H1 (cell line): ENCODE data around the gene NMNAT3. TPM values are rescaled to one million over a fixed set of nuclear protein-coding genes. Genes with fewer than 3 reads are reported as not detected.

ENCODE experiments used
- CTCF ChIA-PET: fragments of 300-600 bp; sonication (Branson Sonifier 250); formaldehyde crosslinking; loops from one replicate; lab custom pipeline; 2021; ENCODE audit not compliant: partially characterized antibody; lab: Charles Lee
- POLR2A ChIA-PET: fragments of 300-600 bp; sonication (Branson Sonifier 250); formaldehyde crosslinking; loops from one replicate; lab custom pipeline; 2021; ENCODE audit warnings: inconsistent platforms; ENCODE audit not compliant: partially characterized antibody; lab: Charles Lee
- DNase-seq, 2 experiments: peaks; one replicate each; pipeline versions ENCODE4 v3.0.0 to v3.0.0-alpha.2; 2010 to 2022; ENCODE audit warnings: low spot score in 2 of 2, low read depth in 1 of 2, mixed read lengths in 1 of 2
- FAIRE-seq: peaks from 2 replicates; lab custom pipeline; 2011; peaks lifted over from hg19 to GRCh38; lab: Jason Lieb, UNC
- H2AFZ ChIP-seq: 2 replicates; pipeline ENCODE4 v1.8.1; 2012; ENCODE audit warnings: low read length, inconsistent platforms
- H2AK5ac ChIP-seq: 2 replicates; pipeline ENCODE4 v1.6.1; 2013; ENCODE audit warnings: low read depth, low read length
- H2BK120ac ChIP-seq: replicated peaks from 2 replicates; pipeline ENCODE3; 2013; ENCODE audit warnings: low read depth, low read length, inconsistent platforms
- H2BK12ac ChIP-seq: 2 replicates; pipeline ENCODE4 v1.6.1; 2013; ENCODE audit warnings: low read depth, low read length
- H2BK15ac ChIP-seq: 2 replicates; pipeline ENCODE4 v1.6.1; 2013; ENCODE audit warnings: low read length
- H2BK20ac ChIP-seq: 2 replicates; pipeline ENCODE4 v1.6.1; 2013; ENCODE audit warnings: low read length
- H2BK5ac ChIP-seq: 2 replicates; pipeline ENCODE4 v1.6.1; 2013; ENCODE audit warnings: low read depth, low read length
- H3K14ac ChIP-seq: 2 replicates; pipeline ENCODE4 v1.6.1; 2013; ENCODE audit warnings: inconsistent platforms; ENCODE audit not compliant: insufficient read length
- H3K18ac ChIP-seq: 2 replicates; pipeline ENCODE4 v1.6.1; 2013; ENCODE audit warnings: low read length; ENCODE audit errors: extremely low read depth
- H3K23ac ChIP-seq: 2 replicates; pipeline ENCODE4 v1.6.1; 2013; ENCODE audit warnings: inconsistent platforms; ENCODE audit not compliant: insufficient read length
- H3K23me2 ChIP-seq: 2 replicates; pipeline ENCODE4 v1.6.1; 2013; ENCODE audit warnings: low read depth, low read length
- H3K27ac ChIP-seq: 2 replicates; pipeline ENCODE4 v1.6.1; 2011; ENCODE audit warnings: low read depth, low read length, inconsistent platforms
- H3K27me3 ChIP-seq, 4 experiments: replicated peaks in 1 of 4; 1 replicate in 1 of 4; 2 replicates in 3 of 4; pipeline versions ENCODE4 v1.6.1 to v1.8.1; 2011 to 2013; ENCODE audit warnings: low read length in 3 of 4, mild to moderate bottlenecking in 3 of 4, inconsistent platforms in 2 of 4, mixed read lengths in 2 of 4, moderate library complexity in 1 of 4; ENCODE audit not compliant: control insufficient read depth in 3 of 4, insufficient read depth in 3 of 4; ENCODE audit errors: extremely low read depth in 1 of 4
- H3K36me3 ChIP-seq, 4 experiments: 2 replicates each; pipeline versions ENCODE4 v1.6.1 to v1.8.1; 2011 to 2013; ENCODE audit warnings: mild to moderate bottlenecking in 4 of 4, low read length in 3 of 4, moderate library complexity in 2 of 4, control low read depth in 1 of 4, inconsistent platforms in 1 of 4; ENCODE audit not compliant: insufficient read depth in 4 of 4, control insufficient read depth in 2 of 4
- H3K4ac ChIP-seq: replicated peaks from 2 replicates; pipeline ENCODE3; 2013; ENCODE audit warnings: low read length, low read depth, mixed read lengths, inconsistent platforms; ENCODE audit not compliant: insufficient read length
- H3K4me1 ChIP-seq, 4 experiments: replicated peaks in 1 of 4; 1 replicate in 1 of 4; 2 replicates in 3 of 4; pipeline versions ENCODE4 v1.6.1 to v1.8.1; 2011 to 2013; ENCODE audit warnings: low read length in 3 of 4, inconsistent platforms in 2 of 4, mixed read lengths in 1 of 4; ENCODE audit not compliant: insufficient read depth in 4 of 4, control insufficient read depth in 3 of 4
- H3K4me2 ChIP-seq, 2 experiments: 2 replicates each; pipeline versions ENCODE4 v1.6.1 to v1.8.1; 2011 to 2013; ENCODE audit warnings: low read depth in 2 of 2, low read length in 2 of 2, control low read depth in 1 of 2, inconsistent platforms in 1 of 2, mild to moderate bottlenecking in 1 of 2; ENCODE audit not compliant: insufficient read depth in 1 of 2
- H3K4me3 ChIP-seq, 4 experiments: fragments of 200-600, 300-600 bp in 1 of 4; sonication (generic), shearing (Covaris generic), sonication (Bioruptor Twin) in 1 of 4; 2 replicates each; pipeline versions ENCODE4 v1.5.1 to v1.8.1; 2011 to 2016; ENCODE audit warnings: low read length in 4 of 4, low read depth in 3 of 4, control low read depth in 2 of 4, inconsistent platforms in 2 of 4, mild to moderate bottlenecking in 2 of 4, mixed read lengths in 1 of 4, moderate library complexity in 1 of 4; ENCODE audit not compliant: insufficient read depth in 2 of 4; ENCODE audit errors: extremely low read depth in 1 of 4
- H3K56ac ChIP-seq: replicated peaks from 2 replicates; pipeline ENCODE3; 2013; ENCODE audit warnings: low read depth, mild to moderate bottlenecking, mixed read lengths, low read length, inconsistent platforms; ENCODE audit not compliant: insufficient read length
- H3K79me1 ChIP-seq: 2 replicates; pipeline ENCODE4 v1.6.1; 2013; ENCODE audit warnings: low read depth, low read length, control low read depth
- H3K79me2 ChIP-seq, 2 experiments: 2 replicates each; pipeline versions ENCODE4 v1.6.1 to v1.8.1; 2012 to 2013; ENCODE audit warnings: low read length in 2 of 2, mild to moderate bottlenecking in 2 of 2, inconsistent platforms in 1 of 2; ENCODE audit not compliant: insufficient read depth in 2 of 2, control insufficient read depth in 1 of 2
- H3K9ac ChIP-seq, 4 experiments: replicated peaks in 1 of 4; 1 replicate in 1 of 4; 2 replicates in 3 of 4; pipeline versions ENCODE4 v1.6.1 to v1.8.1; 2011 to 2013; ENCODE audit warnings: low read depth in 3 of 4, low read length in 3 of 4, control low read depth in 2 of 4, mild to moderate bottlenecking in 2 of 4, moderate library complexity in 2 of 4, inconsistent platforms in 1 of 4; ENCODE audit errors: extremely low read depth in 1 of 4
- H3K9me3 ChIP-seq, 2 experiments: 2 replicates each; pipeline versions ENCODE4 v1.6.1 to v1.8.1; 2012 to 2013; ENCODE audit warnings: mild to moderate bottlenecking in 2 of 2, moderate library complexity in 2 of 2, control low read depth in 1 of 2, inconsistent platforms in 1 of 2, low read depth in 1 of 2, low read length in 1 of 2, mixed read lengths in 1 of 2; ENCODE audit not compliant: insufficient read depth in 2 of 2
- H4K20me1 ChIP-seq, 2 experiments: replicated peaks in 1 of 2; 2 replicates each; pipeline versions ENCODE3 to v1.8.1; 2011 to 2013; ENCODE audit warnings: inconsistent platforms in 2 of 2, low read length in 2 of 2, mild to moderate bottlenecking in 1 of 2; ENCODE audit not compliant: insufficient read depth in 2 of 2, control insufficient read depth in 1 of 2
- H4K5ac ChIP-seq: 2 replicates; pipeline ENCODE4 v1.6.1; 2013; ENCODE audit warnings: low read length, low read depth, mixed read lengths, inconsistent platforms; ENCODE audit not compliant: insufficient read length
- H4K8ac ChIP-seq: 2 replicates; pipeline ENCODE4 v1.8.0; 2013; ENCODE audit warnings: mild to moderate bottlenecking, moderate library complexity, low read length, inconsistent platforms; ENCODE audit not compliant: insufficient read depth; ENCODE audit errors: extremely low read depth
- H4K91ac ChIP-seq: replicated peaks from 2 replicates; pipeline ENCODE3; 2013; ENCODE audit warnings: low read length, mixed read lengths, inconsistent platforms; ENCODE audit not compliant: insufficient read length
- RNF2 ChIP-seq: fragments of 200-900, 300-1000 bp; sonication (generic); IDR thresholded peaks from 2 replicates; pipeline ENCODE4 v1.7.1; 2016; ENCODE audit warnings: borderline replicate concordance, low read depth, mild to moderate bottlenecking, antibody characterized with exemption, low read length; ENCODE audit not compliant: poor library complexity, severe bottlenecking; ENCODE audit errors: missing control alignments
- TCF12 ChIP-seq: IDR thresholded peaks from 2 replicates; pipeline ENCODE4 v1.6.1; 2011; ENCODE audit warnings: low read depth, mild to moderate bottlenecking, low read length
- YY1 ChIP-seq: IDR thresholded peaks from 2 replicates; pipeline ENCODE4 v1.6.1; 2011; ENCODE audit warnings: low read depth, mild to moderate bottlenecking, low read length
- WGBS, 2 experiments: shearing (Covaris generic) in 1 of 2; methylation state at CpG; one replicate each; pipeline versions ENCODE4 v1.1.6 to v1.1.7; 2013 to 2015; ENCODE audit warnings: low lambda C conversion rate in 2 of 2, mixed read lengths in 2 of 2, inconsistent platforms in 1 of 2, low coverage in 1 of 2, missing lambda C conversion rate in 1 of 2; ENCODE audit not compliant: insufficient replicate concordance in 2 of 2, insufficient coverage in 1 of 2, insufficient read length in 1 of 2; ENCODE audit errors: extremely low coverage in 1 of 2, missing lambda C conversion rate in 1 of 2; 5-methylcytosine and 5-hydroxymethylcytosine counted together
- polyA plus RNA-seq, 7 experiments: library from polyadenylated mRNA; depleted of rRNA in 3 of 7; stranded (reverse) in 5 of 7; unstranded in 2 of 7; fragments of >200 nt in 5 of 7; fragments of 200-250 nt in 2 of 7; gene quantifications; 1 replicate in 5 of 7; 2 replicates in 1 of 7; 4 replicates in 1 of 7; pipeline versions ENCODE4 v1.2.1 to v1.2.3, GENCODE V29; 2011 to 2013; ENCODE audit warnings: missing spikeins in 2 of 7, mixed read lengths in 2 of 7
- total RNA-seq: library from RNA; stranded (reverse); fragmentation: NEBNext Ultra II Directional; extraction: Animal tissue kit (Norgen Biotek cat#: 25700); gene quantifications from 2 replicates; pipeline ENCODE4 v1.2.1, GENCODE V29; 2021

The NMNAT3 gene
- total and polyA plus RNA-seq, 2 of the 8 experiments (the other 6 are each of a cell fraction or from before 2014, with no cell fraction given): 4.2 to 4.3 TPM

DNA sequence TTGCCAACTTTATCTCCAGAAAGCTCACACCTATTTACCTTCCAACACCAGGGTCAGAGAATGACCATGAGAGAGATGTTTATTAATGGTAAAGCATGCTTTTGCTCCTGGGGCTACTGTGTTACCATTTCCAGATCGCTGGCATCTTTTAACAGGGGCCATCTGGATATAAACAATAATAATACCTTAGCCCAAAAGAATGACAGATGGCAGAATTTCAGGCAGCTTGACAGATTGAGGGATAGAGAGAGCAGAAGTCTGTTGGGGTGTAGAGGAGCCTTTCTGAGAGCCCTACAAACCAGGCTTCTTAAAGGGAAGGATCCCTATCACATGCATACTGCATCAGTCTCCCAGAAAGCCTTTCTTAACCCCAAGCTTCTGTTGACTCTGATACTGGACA, 156.0 kb downstream of the NMNAT3 start:
- Histone ChIP-seq H4K20me1 (no peaks in the 10 kb centered on the region), H4K5ac (no peak overlapping the region), H3K23ac (no peak overlapping the region), H2BK120ac (no peak overlapping the region), H4K91ac (no peak overlapping the region), H2AFZ (no peak overlapping the region)
- DNase-seq: no peak
- TF ChIP-seq RNF2 (no peak), TCF12 (no peak), YY1 (no peak)
- TF ChIP-seq, all 59 proteins: peak for 0
- H3K79me1 ChIP-seq: no peaks in the 10 kb centered on the region
- no peak overlapping the region for H3K27ac ChIP-seq
- H2BK20ac ChIP-seq: no peak overlapping the region
- H3K14ac ChIP-seq: no peak overlapping the region
- H3K4ac ChIP-seq: no peak overlapping the region
- no peak for FAIRE-seq
- 100% methylated on average over 1 of the region's 1 CpG; no CpG with 5 or more reads in 1 of the 2 experiments for WGBS, 2 experiments
- H3K56ac ChIP-seq: no peak overlapping the region
- no peaks in the 10 kb centered on the region for H3K36me3 ChIP-seq
- ChIA-PET POLR2A (interaction anchor here (0.6 to 1.0 kb wide), 2 partner anchors 11 to 111 kb away, joined by 3 read pairs; no protein-coding TSS in a partner anchor), CTCF (interaction anchor here (0.7 to 8.5 kb wide), 23 partner anchors 10 to 125 kb away, joined by 3 to 95 read pairs (median 4); partner anchors contain the start of gene RBP2)
- H3K4me2 ChIP-seq: no peak overlapping the region
- peaks cover 0 to 4% (median 0%) of the 10 kb centered on the region in 4 experiments; a peak in 3 of 7 replicates for H3K27me3 ChIP-seq
- H3K18ac ChIP-seq: no peak overlapping the region
- no peak overlapping the region for H2BK12ac ChIP-seq
- peaks cover 0 to 9% (median 6%) of the 10 kb centered on the region in 4 experiments; a peak in 4 of 7 replicates for H3K4me1 ChIP-seq
- H4K8ac ChIP-seq: no peak overlapping the region
- no peaks in the 10 kb centered on the region for H3K79me2 ChIP-seq
- no peak overlapping the region for H2BK5ac ChIP-seq
- H3K9me3 ChIP-seq: no peaks in the 10 kb centered on the region
- no peak overlapping the region for H2AK5ac ChIP-seq
- no peak overlapping the region for H3K4me3 ChIP-seq
- no peak overlapping the region for H2BK15ac ChIP-seq
- H3K9ac ChIP-seq: no peak overlapping the region
- H3K23me2 ChIP-seq: no peaks in the 10 kb centered on the region
